Measurements from ENCODE around the gene SASH1.
"Not testable (repeated sequence)": the region's sequence is repeated elsewhere in the genome, so short reads cannot be mapped to it uniquely, and the experiment has no call there.

Gene SASH1

DNA sequence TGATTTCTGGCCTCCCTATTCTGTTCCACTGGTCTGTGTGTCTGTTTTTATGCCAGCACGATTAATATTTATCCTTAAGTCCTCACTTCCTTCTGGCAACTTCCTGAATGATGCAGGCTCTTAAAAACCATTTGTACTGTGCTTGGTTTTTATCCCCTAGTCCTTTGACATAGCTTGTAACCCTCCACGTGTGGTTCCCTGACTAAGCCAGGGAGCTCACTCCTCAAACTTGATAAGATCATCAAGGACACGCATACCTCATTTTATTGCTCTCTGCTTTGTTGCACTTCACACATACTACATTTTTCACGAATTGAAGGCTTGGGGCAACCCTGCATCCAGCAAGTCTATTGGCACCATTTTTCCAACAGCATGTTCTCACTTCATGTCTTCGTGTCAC lies 237.8 kb downstream of the SASH1 start:
- DNase-seq (ENCODE audit: low read depth in 2 of 2) = no peak

DNA sequence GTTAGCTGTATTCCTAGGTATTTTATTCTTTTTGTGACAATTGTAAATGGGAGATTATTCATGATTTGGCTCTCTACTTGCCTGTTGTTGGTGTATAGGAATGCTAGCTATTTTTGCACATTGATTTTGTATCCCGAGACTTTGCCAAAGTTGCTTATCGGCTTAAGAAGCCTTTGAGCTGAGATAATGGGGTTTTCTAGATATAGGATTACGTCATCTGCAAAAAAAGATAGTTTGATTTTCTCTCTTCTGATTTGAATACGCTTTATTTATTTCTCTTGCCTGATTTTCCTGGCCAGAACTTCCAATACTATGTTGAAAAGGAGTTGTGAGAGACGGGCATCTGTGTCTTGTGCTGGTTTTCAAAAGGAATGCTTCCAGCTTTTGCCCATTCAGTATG lies 241.0 kb downstream of the SASH1 start:
- DNase-seq (ENCODE audit: low read depth in 2 of 2) = no peak

DNA sequence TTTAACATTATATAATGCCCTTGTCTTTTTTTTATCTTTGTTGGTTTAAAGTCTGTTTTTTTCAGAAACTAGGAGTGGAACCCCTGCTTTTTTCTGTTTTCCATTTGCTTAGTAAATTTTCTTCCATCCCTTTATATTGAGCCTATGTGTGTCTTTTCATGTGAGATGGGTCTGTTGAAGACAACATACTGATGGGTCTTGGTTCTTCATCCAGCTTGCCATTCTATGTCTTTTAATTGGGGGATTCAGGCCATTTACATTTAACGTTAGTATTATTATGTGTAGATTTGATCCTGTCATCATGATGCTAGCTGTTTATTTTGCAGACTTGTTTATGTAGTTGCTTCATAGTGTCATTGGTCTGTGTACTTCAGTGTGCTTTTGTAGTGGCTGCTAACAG lies 243.0 kb downstream of the SASH1 start:
- not testable (repeated sequence) for DNase-seq (ENCODE audit: low read depth in 2 of 2)

DNA sequence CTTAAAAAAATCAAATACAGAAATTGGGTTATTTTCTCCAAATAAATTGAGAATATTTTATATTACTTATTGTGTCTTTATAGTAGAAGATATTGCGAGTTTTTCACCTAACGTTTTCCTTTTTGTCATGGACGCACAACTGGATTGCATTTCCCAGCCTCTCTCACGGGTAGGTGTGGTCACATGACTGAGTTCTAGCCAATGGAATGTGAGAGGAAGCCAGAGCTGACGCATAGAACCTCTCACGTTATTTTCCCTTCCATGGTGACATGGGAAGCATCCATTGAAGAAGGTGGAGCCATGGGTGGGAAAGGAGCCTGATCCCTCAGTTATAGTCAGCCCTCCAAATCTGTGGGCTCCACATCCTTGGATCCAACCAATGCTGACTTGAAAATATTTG lies 248.2 kb downstream of the SASH1 start:
- no peak for DNase-seq (ENCODE audit: low read depth in 2 of 2)

DNA sequence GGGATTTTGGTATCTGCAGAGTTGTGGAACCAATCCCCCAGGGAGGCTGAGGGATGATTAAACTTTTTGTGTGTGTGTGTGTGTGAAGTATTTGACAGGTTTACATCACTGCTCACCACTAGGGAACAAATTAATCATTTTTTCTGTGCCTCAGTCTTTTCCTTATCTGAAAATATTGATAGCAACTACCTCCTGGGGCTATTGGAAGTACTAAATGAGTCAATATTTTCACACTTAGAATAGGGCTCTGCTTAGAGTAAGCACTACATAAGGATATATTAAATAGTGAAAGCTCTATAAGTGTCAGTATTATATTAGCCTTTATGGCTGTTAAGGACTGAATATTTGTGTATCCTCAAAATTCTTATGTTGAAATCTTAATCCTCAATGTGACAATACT lies 249.0 kb downstream of the SASH1 start:
- DNase-seq (ENCODE audit: low read depth in 2 of 2) = no peak

DNA sequence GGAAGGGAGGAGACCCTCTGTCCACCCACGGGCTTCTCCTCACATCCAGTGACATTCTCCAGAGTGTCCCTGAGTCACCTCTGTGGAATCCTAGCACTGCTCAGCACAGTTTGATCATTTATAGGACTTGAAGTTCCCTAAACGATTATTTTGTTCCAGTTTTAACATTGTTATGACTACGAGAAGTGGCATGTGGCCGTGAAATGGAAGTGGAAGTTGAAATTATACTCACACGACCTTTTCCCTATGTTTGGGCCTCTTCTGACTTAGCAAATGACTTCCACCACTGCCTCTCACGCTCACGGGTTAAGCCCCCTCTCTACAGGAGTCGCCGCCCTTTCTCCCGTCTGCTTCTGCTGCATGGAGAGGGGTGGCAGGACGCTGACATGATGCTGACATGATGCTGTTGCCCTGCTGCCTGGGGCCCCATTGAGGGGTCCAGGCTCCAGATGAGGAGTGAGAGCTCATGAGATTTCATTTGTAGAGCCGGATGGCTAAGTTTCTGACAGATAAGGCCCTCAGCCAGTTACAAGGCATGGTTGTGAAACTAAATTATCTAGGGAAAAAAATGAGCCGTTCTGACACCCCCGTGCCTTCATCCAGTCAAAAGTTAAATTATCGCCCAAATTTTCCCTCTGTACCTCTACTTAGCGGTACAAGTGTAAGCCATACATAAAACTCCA lies 250.6 kb downstream of the SASH1 start:
- no peak for DNase-seq (ENCODE audit: low read depth in 2 of 2)

DNA sequence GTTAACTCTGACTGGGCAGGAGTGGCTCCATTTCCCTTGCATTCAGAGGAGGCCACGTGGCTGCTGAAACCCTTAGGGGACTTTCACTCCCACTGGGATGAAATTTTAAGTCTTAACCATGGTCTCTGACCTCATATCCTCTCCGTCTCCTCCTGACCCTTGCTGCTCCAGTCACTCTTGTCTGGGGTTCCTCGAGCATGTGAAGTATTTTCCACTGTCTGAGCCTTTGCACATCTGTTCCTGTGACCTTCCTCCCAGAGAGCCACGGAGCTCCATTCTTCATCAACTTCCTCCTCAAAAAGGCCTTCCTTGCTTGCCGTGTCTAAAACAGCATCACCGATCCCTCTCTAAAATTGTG lies 251.2 kb downstream of the SASH1 start:
- no peak for DNase-seq (ENCODE audit: low read depth in 2 of 2)

DNA sequence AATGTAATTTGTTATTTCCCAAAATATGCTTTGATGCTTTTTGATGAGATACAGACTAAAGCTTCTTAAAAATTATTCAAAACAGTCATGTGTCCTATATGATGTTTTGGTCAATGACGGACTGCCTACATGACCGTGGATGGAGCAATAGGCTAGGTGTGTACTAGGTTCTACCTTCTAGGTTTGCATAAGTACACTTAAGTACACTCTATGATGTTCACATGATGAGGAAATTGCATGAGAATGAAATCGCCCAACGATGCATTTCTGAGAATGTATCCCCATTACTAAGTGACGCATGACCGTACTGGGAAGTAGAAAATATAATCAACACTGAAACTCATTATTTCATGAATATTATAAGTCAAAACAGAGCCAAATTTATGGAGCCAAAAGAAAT lies 252.9 kb downstream of the SASH1 start:
- no peak for DNase-seq (ENCODE audit: low read depth in 2 of 2)

DNA sequence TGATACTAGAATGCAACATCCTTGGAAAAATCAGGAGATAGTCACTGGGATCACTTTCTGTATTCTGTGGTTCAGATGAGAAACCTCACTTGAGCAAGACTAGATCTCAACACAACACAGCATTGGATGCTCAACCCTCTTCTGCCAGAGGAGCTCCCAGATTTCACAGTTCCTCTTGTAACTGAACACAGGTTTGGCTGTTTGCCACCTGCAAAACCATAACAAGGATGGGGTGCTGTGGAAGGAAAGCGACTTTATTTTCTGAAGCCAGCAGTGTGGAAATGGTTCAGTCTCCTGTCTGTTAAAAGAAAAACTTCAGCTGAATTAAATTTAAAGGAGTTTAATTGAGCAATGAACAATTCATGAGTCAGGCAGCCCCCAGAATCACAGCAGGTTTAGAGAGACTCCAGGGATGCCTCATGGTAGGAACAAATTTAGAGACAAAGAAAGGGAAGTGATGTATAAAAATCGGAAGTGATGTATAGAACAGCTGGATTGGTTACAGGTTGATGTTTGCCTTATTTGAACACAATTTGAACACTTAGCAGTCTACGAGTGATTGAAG lies 254.3 kb downstream of the SASH1 start:
- DNase-seq (ENCODE audit: low read depth in 2 of 2) = no peak

DNA sequence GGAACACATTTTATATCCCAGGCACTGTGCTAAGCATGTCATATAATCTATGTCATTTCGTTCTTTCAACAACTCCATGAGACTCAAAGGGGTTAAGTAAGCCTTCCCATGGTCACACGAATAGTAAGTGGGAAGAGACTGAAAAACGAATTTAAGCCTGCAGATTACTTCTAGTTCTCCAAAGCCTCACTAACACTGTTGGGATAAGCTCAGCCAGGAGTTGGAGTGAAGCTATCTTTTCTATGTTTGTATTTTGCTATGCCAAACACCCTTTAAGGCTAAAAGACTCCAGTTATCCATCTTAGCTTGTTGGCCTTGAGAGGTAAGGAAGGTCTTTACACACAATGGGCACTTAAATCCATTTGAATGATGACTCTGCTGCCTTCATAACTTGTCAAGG lies 256.1 kb downstream of the SASH1 start:
- DNase-seq (ENCODE audit: low read depth in 2 of 2) = no peak

DNA sequence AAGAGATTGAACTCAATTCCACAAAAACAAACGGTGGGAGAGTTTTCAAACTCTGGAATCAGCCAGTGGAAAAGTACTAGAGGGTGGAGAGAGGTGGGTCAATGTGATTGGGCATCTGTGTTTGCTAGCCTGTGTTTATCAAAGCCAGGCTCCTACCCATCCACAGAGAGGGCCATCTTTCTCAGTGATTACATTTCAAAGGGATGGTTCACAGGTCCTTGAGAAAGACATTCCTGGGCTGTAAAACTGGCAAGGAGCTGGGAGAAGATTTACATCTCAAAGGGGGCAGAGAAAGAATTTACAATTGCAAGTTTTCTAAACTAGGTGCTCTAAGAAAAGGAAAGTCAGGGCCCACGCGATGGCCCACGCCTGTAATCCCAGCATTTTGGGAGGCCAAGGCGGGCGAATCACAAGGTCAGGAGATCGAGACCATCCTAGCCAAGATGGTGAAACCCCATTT lies 257.4 kb downstream of the SASH1 start:
- no peak for DNase-seq (ENCODE audit: low read depth in 2 of 2)

All from stimulated activated CD4-positive, alpha-beta T cell treated with anti-CD3 and anti-CD28 coated beads, Interleukin-4, amount 100 ng/mL, for 48 hours (primary cell).